NCI-H2107 treated with DMSO at 0.1 percent for 48 hours (cell line): ENCODE data around the gene NATD1.
A peak's percentile ranks its signal among the peaks of the same experiment; 100 is the strongest.
"Not testable (repeated sequence)": the region's sequence is repeated elsewhere in the genome, so short reads cannot be mapped to it uniquely, and the experiment has no call there.

ENCODE experiments used
- DNase-seq: peaks from one replicate; lab custom pipeline; 2025; ENCODE audit not compliant: unreplicated experiment; lab: John Stamatoyannopoulos, UW

Gene NATD1

GRCh38 chr17:21194226-21194625, 59.0 kb downstream of the NATD1 start:
- DNase-seq = no peak

GRCh38 chr17:21193031-21193430, 60.2 kb downstream of the NATD1 start:
- DNase-seq = peak; percentile 22

GRCh38 chr17:21192414-21192813, 60.8 kb downstream of the NATD1 start:
- DNase-seq = not testable (repeated sequence)

DNA sequence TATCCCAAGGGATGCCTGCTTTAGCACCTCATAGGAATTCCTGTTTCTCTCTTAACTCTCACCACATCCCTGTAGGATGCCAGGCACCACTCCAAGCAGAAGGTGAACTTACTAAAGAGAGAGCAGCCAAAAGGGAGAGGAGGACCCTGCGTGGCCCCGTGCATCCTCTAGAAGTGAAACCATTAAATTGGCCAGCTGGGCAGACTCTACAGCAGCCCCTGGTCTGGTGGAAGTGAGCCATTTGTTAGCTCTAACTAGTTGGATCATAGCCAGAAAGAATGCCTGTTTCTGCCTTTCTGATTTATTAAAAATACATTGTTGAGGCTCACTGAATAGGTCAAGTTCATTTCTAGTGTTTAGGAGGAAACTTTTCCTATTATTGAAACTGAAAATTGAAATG, 61.5 kb downstream of the NATD1 start:
- DNase-seq = no peak

DNA sequence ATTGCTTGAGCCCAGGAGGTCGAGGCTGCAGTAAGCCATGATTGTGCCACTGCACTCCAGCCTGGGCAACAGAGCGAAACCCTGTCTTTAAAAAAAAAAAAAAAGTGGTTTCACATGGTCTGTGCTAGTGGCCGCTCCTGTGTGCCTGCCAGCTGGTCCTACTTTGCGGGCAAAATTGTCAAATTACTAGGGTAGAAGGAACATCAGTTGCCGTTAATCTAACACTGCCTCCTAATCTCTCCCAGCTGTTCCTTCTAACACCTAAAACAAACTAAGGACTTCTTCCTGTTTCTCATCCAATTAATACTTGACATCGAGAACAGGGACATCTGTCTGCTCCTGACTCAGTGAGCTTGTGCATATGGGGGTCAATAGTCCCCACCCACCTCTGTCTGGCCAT, 63.1 kb downstream of the NATD1 start:
- no peak for DNase-seq

GRCh38 chr17:21189361-21189760, 63.8 kb downstream of the NATD1 start:
- DNase-seq = no peak
